B cell (primary cell): ENCODE measurements around the gene FAM53A.

Experiments used
- EZH2 ChIP-seq: IDR thresholded peaks from 2 replicates; pipeline ENCODE4 v1.6.1; 2012; ENCODE audit warnings: borderline replicate concordance, low read depth, mild to moderate bottlenecking, moderate library complexity, low read length; ENCODE audit not compliant: insufficient read depth, poor library complexity, severe bottlenecking
- TF ChIP-seq, protein P1 (sequence below): fragments of 200-600 bp; IDR thresholded peaks from one replicate; pipeline ENCODE4 v1.8.0; 2022; ENCODE audit warnings: antibody characterized with exemption, mild to moderate bottlenecking

DNA sequence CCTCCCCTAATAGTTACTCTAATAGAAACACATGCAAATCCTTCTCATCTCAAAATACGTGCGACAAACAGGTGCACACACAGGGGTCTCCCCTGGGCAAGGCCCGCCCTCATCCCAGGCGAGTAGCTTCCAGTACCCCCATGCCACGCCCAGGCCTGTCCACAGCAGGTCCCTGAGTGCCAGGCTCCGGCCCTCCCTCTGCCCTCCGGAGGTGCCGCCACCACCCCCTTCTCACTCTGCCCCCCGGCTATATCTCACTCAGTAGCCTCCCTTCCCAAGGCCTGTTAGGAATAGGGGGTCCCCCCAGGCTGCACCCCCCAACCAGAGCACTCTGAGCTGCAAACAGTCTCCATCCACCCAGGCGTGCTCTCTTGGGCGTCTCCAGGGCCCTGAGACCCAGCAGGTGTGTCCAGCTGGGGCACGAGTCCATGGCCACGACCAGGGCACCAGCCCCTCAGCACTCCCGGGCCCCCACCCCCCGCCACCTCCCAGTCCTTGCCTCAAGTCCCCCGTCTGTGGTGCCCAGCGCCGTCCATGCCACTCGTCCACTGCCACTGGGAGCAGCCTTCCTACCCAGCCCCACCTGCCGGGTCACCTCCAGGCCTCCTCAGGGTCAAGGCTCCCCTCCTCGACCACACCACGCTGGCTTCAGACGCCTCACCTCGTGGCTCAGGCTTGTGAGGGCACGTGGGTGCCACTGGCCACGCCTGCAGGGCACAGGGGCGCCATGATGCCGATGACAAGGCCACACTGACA, 41.7 kb downstream of the FAM53A start:
- TF ChIP-seq, protein P1, sequence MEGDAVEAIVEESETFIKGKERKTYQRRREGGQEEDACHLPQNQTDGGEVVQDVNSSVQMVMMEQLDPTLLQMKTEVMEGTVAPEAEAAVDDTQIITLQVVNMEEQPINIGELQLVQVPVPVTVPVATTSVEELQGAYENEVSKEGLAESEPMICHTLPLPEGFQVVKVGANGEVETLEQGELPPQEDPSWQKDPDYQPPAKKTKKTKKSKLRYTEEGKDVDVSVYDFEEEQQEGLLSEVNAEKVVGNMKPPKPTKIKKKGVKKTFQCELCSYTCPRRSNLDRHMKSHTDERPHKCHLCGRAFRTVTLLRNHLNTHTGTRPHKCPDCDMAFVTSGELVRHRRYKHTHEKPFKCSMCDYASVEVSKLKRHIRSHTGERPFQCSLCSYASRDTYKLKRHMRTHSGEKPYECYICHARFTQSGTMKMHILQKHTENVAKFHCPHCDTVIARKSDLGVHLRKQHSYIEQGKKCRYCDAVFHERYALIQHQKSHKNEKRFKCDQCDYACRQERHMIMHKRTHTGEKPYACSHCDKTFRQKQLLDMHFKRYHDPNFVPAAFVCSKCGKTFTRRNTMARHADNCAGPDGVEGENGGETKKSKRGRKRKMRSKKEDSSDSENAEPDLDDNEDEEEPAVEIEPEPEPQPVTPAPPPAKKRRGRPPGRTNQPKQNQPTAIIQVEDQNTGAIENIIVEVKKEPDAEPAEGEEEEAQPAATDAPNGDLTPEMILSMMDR = no peak
- no peak for TF ChIP-seq EZH2
